Osteoblast (primary cell): Measurements from ENCODE around the gene MAPK8. TPM values are rescaled to one million over a fixed set of nuclear protein-coding genes. Genes with fewer than 3 reads are reported as not detected.

Experiments
- DNase-seq: peaks from one replicate; pipeline ENCODE4 v3.0.0; 2011; ENCODE audit warnings: low spot score, mixed read lengths; ENCODE audit not compliant: insufficient read length; ENCODE audit errors: missing footprints
- H2AFZ ChIP-seq: 2 replicates; pipeline ENCODE4 v1.6.0; 2011; ENCODE audit warnings: mild to moderate bottlenecking, low read length
- H3K27ac ChIP-seq: 2 replicates; pipeline ENCODE4 v1.5.1; 2011; ENCODE audit warnings: mild to moderate bottlenecking, low read depth, low read length, moderate library complexity
- H3K27me3 ChIP-seq: 2 replicates; pipeline ENCODE4 v1.6.0; 2012; ENCODE audit warnings: mild to moderate bottlenecking, control low read depth, inconsistent platforms, low read length, moderate library complexity; ENCODE audit not compliant: insufficient read depth
- H3K36me3 ChIP-seq: 2 replicates; pipeline ENCODE4 v1.5.1; 2011; ENCODE audit warnings: mild to moderate bottlenecking, low read length, control low read depth, moderate library complexity; ENCODE audit not compliant: insufficient read depth
- H3K4me1 ChIP-seq: 2 replicates; pipeline ENCODE4 v1.5.1; 2011; ENCODE audit warnings: mild to moderate bottlenecking, low read length, control low read depth, moderate library complexity; ENCODE audit not compliant: insufficient read depth
- H3K4me2 ChIP-seq: 2 replicates; pipeline ENCODE4 v1.6.0; 2011; ENCODE audit warnings: mild to moderate bottlenecking, low read length; ENCODE audit not compliant: insufficient read depth
- H3K4me3 ChIP-seq: fragments of 200-600 bp; sonication (generic); 3 replicates; pipeline ENCODE4 v1.5.1; 2012; ENCODE audit warnings: mild to moderate bottlenecking, low read length, inconsistent platforms; ENCODE audit not compliant: insufficient read depth
- H3K79me2 ChIP-seq: 2 replicates; pipeline ENCODE4 v1.6.0; 2012; ENCODE audit warnings: mild to moderate bottlenecking, low read length, control low read depth, inconsistent platforms; ENCODE audit not compliant: insufficient read depth
- H3K9me3 ChIP-seq: 2 replicates; pipeline ENCODE4 v1.5.1; 2011; ENCODE audit warnings: low read depth, low read length, control low read depth
- H4K20me1 ChIP-seq: 2 replicates; pipeline ENCODE4 v1.6.0; 2012; ENCODE audit warnings: mild to moderate bottlenecking, low read length, control low read depth; ENCODE audit not compliant: insufficient read depth
- total RNA-seq: library from RNA; depleted of rRNA; stranded (reverse); fragments of >200 nt; gene quantifications from 2 replicates; pipeline ENCODE4 v1.2.3, GENCODE V29; 2012
- TF ChIP-seq, protein P1 (sequence below): IDR thresholded peaks from 2 replicates; pipeline ENCODE4 v1.5.1; 2011; ENCODE audit warnings: mild to moderate bottlenecking, low read depth, low read length, moderate library complexity; ENCODE audit errors: extremely low read depth

Gene MAPK8
- total RNA-seq, 1 donor = 55.7 TPM

GRCh38 chr10:48400129-48400849 lies 93.8 kb downstream of the MAPK8 start:
- no peak overlapping the region for H2AFZ ChIP-seq
- H3K79me2 ChIP-seq = peaks cover 25% of the 10 kb centered on the region
- no peaks in the 10 kb centered on the region for H3K36me3 ChIP-seq
- peaks cover 13% of the 10 kb centered on the region for H3K4me1 ChIP-seq
- H3K27me3 ChIP-seq = no peaks in the 10 kb centered on the region
- DNase-seq = no peak
- H3K4me2 ChIP-seq = no peak overlapping the region
- no peaks in the 10 kb centered on the region for H3K9me3 ChIP-seq
- H4K20me1 ChIP-seq = peaks cover 15% of the 10 kb centered on the region
- TF ChIP-seq, protein P1, sequence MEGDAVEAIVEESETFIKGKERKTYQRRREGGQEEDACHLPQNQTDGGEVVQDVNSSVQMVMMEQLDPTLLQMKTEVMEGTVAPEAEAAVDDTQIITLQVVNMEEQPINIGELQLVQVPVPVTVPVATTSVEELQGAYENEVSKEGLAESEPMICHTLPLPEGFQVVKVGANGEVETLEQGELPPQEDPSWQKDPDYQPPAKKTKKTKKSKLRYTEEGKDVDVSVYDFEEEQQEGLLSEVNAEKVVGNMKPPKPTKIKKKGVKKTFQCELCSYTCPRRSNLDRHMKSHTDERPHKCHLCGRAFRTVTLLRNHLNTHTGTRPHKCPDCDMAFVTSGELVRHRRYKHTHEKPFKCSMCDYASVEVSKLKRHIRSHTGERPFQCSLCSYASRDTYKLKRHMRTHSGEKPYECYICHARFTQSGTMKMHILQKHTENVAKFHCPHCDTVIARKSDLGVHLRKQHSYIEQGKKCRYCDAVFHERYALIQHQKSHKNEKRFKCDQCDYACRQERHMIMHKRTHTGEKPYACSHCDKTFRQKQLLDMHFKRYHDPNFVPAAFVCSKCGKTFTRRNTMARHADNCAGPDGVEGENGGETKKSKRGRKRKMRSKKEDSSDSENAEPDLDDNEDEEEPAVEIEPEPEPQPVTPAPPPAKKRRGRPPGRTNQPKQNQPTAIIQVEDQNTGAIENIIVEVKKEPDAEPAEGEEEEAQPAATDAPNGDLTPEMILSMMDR = no peak
- no peak overlapping the region for H3K27ac ChIP-seq
- H3K4me3 ChIP-seq = no peak overlapping the region

GRCh38 chr10:48400850-48401220 lies 94.4 kb downstream of the MAPK8 start:
- Histone ChIP-seq H3K27me3 (no peaks in the 10 kb centered on the region), H3K36me3 (no peaks in the 10 kb centered on the region), H4K20me1 (peaks cover 15% of the 10 kb centered on the region), H3K79me2 (peaks cover 25% of the 10 kb centered on the region), H3K4me3 (no peak overlapping the region), H2AFZ (no peak overlapping the region), H3K4me2 (no peak overlapping the region), H3K9me3 (no peaks in the 10 kb centered on the region), H3K27ac (no peak overlapping the region), H3K4me1 (peaks cover 13% of the 10 kb centered on the region)
- peak; percentile 25 for DNase-seq
- TF ChIP-seq, protein P1 = no peak

- Histone ChIP-seq H2AFZ (no peak overlapping the region), H3K27me3 (no peaks in the 10 kb centered on the region), H3K27ac (no peak overlapping the region), H4K20me1 (peaks cover 8% of the 10 kb centered on the region), H3K4me1 (peaks cover 16% of the 10 kb centered on the region), H3K79me2 (peaks cover 16% of the 10 kb centered on the region), H3K36me3 (no peaks in the 10 kb centered on the region), H3K9me3 (no peaks in the 10 kb centered on the region), H3K4me3 (no peak overlapping the region), H3K4me2 (no peak overlapping the region)
- DNase-seq = no peak
- TF ChIP-seq, protein P1 = no peak
Observed at GRCh38 chr10:48404646-48405045, 98.2 kb downstream of the MAPK8 start.

DNA sequence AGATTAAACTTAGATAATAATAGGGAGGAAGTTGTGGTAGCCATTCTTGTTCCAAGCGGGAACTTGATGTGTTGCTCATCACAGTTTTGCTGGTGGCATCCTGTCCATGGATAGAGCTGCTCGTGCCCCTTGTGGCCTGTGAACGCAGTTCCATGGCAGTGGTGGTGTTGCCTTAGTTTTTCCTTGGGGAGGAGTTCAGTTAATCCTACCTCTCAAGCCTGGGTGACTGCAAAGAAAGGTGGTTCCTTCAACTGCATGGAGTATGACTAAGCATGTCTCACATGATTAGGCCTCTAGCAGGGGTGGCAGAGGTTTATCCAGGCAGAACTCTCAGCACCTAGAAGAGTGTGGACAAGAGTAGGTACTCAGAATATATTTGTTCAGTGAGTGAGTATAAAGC lies 99.7 kb downstream of the MAPK8 start:
- Histone ChIP-seq H3K27ac (no peak overlapping the region), H3K36me3 (peaks cover 6% of the 10 kb centered on the region), H3K4me3 (no peak overlapping the region), H3K9me3 (no peaks in the 10 kb centered on the region), H3K79me2 (peaks cover 11% of the 10 kb centered on the region), H3K27me3 (no peaks in the 10 kb centered on the region), H4K20me1 (no peaks in the 10 kb centered on the region), H3K4me1 (peaks cover 5% of the 10 kb centered on the region), H2AFZ (no peak overlapping the region), H3K4me2 (no peak overlapping the region)
- no peak for DNase-seq
- TF ChIP-seq, protein P1 = no peak
